ENCODE data around the gene ARHGEF19. TPM values are rescaled to one million over a fixed set of nuclear protein-coding genes. Genes with fewer than 3 reads are reported as not detected.

Gene ARHGEF19
- total and polyA plus RNA-seq, 3 donors from 2014 or later, result 6.0 to 10.1 (median 8.5) TPM

DNA sequence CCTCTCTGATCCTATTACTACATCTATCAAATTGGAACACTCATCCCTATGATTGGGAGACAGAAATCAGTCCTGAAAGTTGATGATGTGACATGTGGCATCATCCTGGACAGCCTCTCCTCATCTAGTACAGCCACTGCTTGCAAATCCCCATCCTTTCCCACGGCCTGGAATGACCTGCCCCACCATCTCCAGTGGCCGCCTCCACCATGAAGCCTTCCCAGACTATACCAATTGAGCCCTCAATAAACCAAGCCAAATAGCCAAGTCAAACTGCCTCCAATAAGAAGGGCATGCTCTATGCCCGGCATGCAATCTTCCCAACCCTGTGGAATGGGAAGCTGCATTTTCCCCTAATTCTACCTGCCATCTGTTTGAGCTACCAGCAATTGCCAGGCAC is 561 bp upstream of the ARHGEF19 start:
- TF ChIP-seq POLR2A (IDR thresholded peaks at IDR 0.05), result no peak
- Histone ChIP-seq H3K9me3 (no peaks in the 10 kb centered on the region), H3K4me3 (no peak overlapping the region), H3K27me3 (no peaks in the 10 kb centered on the region), H3K27ac (no peak overlapping the region), H3K36me3 (ENCODE audit: low read depth, missing control alignments) (no peaks in the 10 kb centered on the region), H3K4me1 (peaks cover 5% of the 10 kb centered on the region)
- intact Hi-C loops (cut with DNase I; ENCODE audit: low total_unique reads), result no loop called here
- 61 to 79% methylated on average over 3 of the region's 3 CpGs for WGBS, 2 donors
- no peak for DNase-seq

GRCh38 chr1:16211824-16212223 is 628 bp downstream of the ARHGEF19 start:
- intact Hi-C loops (cut with DNase I; ENCODE audit: low total_unique reads), result no loop called here
- H3K4me1 ChIP-seq, result peaks cover 5% of the 10 kb centered on the region
- H3K27ac ChIP-seq, result no peak overlapping the region
- no peaks in the 10 kb centered on the region for H3K27me3 ChIP-seq
- WGBS, 2 donors, result 72 to 90% methylated on average over 4 to 6 of the region's 6 CpGs
- no peak for DNase-seq
- TF ChIP-seq CTCF (IDR thresholded peaks at IDR 0.05), result no peak
- TF ChIP-seq POLR2A (IDR thresholded peaks at IDR 0.05), result no peak
- H3K4me3 ChIP-seq, result no peak overlapping the region
- H3K36me3 ChIP-seq (ENCODE audit: low read depth, missing control alignments), result no peaks in the 10 kb centered on the region
- no peaks in the 10 kb centered on the region for H3K9me3 ChIP-seq

DNA sequence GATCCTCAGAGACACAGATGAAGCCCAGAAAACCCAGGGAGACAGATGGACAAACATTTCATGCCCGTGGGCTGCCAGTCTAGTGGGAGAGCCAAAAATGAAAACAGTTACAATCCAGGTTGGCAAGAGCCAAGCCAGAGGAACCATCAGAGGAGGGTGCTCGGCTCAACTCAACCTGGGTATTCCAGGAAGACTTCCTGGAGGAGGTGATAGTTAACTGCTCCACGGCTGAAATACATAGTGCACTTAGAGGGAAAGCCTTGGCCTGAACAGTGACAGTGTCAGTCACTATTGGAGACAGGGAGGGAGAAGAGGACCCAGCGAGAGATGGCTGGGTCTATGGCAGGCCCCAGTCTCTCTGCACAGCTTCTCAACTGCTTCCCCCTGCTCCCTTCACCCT is 1.9 kb downstream of the ARHGEF19 start:
- no peaks in the 10 kb centered on the region for H3K9me3 ChIP-seq
- H3K4me1 ChIP-seq, result peaks cover 10% of the 10 kb centered on the region
- 82 to 88% methylated on average over 4 of the region's 4 CpGs for WGBS, 2 donors
- no peak overlapping the region for H3K4me3 ChIP-seq
- no peaks in the 10 kb centered on the region for H3K36me3 ChIP-seq (ENCODE audit: low read depth, missing control alignments)
- H3K27ac ChIP-seq, result no peak overlapping the region
- no peak for DNase-seq
- intact Hi-C loops (cut with DNase I; ENCODE audit: low total_unique reads), result no loop called here
- TF ChIP-seq POLR2A (IDR thresholded peaks at IDR 0.05), result no peak
- TF ChIP-seq CTCF (IDR thresholded peaks at IDR 0.05), result no peak
- no peaks in the 10 kb centered on the region for H3K27me3 ChIP-seq

DNA sequence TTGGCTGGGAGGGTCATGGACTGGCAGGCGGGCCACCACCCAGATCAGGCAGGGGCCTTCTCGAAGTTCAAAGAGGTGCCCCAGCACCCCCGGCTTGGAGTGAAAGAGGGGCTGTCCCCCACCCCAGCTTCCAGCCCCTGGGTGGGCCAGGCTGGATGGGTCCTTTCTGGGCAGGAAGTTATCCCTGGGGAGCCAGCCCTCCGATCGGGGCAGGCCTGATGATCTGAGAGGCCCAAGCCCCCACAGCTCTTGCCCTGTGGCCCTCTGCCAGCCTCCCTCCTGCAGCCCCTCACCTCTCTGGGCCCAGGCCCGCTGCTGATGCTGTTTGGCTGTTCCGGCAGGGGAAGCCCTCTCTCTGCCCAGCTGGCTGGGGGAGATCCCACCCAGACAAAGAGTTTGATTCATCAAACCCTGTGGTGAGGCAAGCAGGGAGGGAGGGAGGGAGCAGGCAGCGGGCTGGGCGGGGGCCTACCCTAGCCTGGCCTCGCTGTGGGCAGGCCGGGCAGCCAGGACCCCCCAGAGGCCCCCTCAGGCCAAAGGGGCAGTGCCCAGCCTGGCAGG is 2.5 kb downstream of the ARHGEF19 start:
- H3K27me3 ChIP-seq, result no peaks in the 10 kb centered on the region

DNA sequence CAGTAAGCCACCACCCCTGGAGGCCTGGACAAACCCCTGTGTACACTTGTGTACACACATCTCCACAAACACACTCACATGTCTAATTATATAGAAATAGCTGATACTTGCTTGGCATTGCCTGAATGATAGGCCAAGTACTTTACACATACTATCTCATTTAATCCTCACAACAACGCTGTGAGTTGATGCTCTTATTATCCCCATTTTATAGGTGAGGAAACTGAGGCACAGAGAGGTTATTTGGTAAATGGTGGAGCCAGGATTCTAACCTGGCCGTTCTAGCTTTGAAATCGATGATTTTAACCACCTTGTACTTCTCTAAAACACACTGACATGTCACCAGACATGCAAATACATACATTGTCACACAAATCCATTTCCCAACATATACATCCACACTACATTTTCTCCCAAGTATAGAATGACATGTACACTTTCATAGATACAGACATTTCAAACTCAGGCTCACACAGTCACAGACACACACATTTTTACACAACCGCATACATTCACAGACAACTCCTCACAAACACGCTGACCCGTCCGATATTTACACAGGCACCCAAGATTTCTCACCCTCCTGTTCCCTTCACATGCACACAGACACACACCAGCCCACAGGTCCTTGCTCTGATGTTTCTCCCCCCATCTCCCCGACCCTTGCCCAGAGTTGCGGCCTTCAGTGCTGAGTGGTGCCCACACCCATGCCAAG is 3.2 kb downstream of the ARHGEF19 start:
- peaks cover 10% of the 10 kb centered on the region for H3K4me1 ChIP-seq
- intact Hi-C loops (cut with DNase I; ENCODE audit: low total_unique reads), result no loop called here
- no peak overlapping the region for H3K27ac ChIP-seq

More for the DNA sequence above, 2.5 kb downstream of the ARHGEF19 start:
- Histone ChIP-seq H3K27ac (no peak overlapping the region), H3K36me3 (ENCODE audit: low read depth, missing control alignments) (no peaks in the 10 kb centered on the region), H3K4me1 (peaks cover 10% of the 10 kb centered on the region), H3K4me3 (no peak overlapping the region), H3K9me3 (no peaks in the 10 kb centered on the region)
- TF ChIP-seq CTCF (IDR thresholded peaks at IDR 0.05) (no peak), POLR2A (IDR thresholded peaks at IDR 0.05) (no peak)
- intact Hi-C loops (cut with DNase I; ENCODE audit: low total_unique reads), result no loop called here
- WGBS, 2 donors, result 69 to 73% methylated on average over 4 to 10 of the region's 11 CpGs
- no peak for DNase-seq

More for the DNA sequence above, 3.2 kb downstream of the ARHGEF19 start:
- Histone ChIP-seq H3K36me3 (ENCODE audit: low read depth, missing control alignments) (no peaks in the 10 kb centered on the region), H3K9me3 (no peaks in the 10 kb centered on the region), H3K4me3 (no peak overlapping the region), H3K27me3 (no peaks in the 10 kb centered on the region)
- TF ChIP-seq CTCF (IDR thresholded peaks at IDR 0.05), result no peak
- TF ChIP-seq POLR2A (IDR thresholded peaks at IDR 0.05), result no peak
- DNase-seq, result no peak
- 82 to 84% methylated on average over 9 of the region's 9 CpGs for WGBS, 2 donors

All from testis (tissue), 3 donors.